K562 (cell line): ENCODE data around the gene SLC9B2. TPM values are rescaled to one million over a fixed set of nuclear protein-coding genes. Genes with fewer than 3 reads are reported as not detected.

Source experiments
- DNMT1 ChIP-seq: fragments of 450-650 bp; IDR thresholded peaks from 2 replicates; pipeline ENCODE4 v1.6.1; 2016; ENCODE audit warnings: antibody characterized with exemption, mild to moderate bottlenecking
- HLTF ChIP-seq: fragments of 450-650 bp; IDR thresholded peaks from 2 replicates; pipeline ENCODE4 v1.6.1; 2016
- KDM2B ChIP-seq: fragments of 250-450 bp; sonication (Bioruptor Pico); IDR thresholded peaks from 2 replicates; pipeline ENCODE4 v1.8.0; 2021; ENCODE audit warnings: mild to moderate bottlenecking, moderate library complexity
- KDM5B ChIP-seq: fragments of 200-600 bp; sonication (generic); IDR thresholded peaks from 2 replicates; pipeline ENCODE4 v1.6.1; 2012; ENCODE audit warnings: low read depth, mild to moderate bottlenecking, moderate library complexity, low read length, control low read depth, inconsistent platforms; ENCODE audit not compliant: insufficient replicate concordance
- MEIS2 ChIP-seq: fragments of 450-650 bp; IDR thresholded peaks from 2 replicates; pipeline ENCODE4 v1.6.1; 2014; ENCODE audit warnings: mild to moderate bottlenecking; ENCODE audit not compliant: partially characterized antibody
- NR2F6 ChIP-seq: fragments of 450-650 bp; formaldehyde crosslinking; IDR thresholded peaks from 2 replicates; pipeline ENCODE4 v1.4.0; 2020; ENCODE audit warnings: mild to moderate bottlenecking
- RNF2 ChIP-seq: sonication (generic); IDR thresholded peaks from 2 replicates; pipeline ENCODE4 v1.6.1; 2016
- SMARCC2 ChIP-seq: fragments of 450-650 bp; IDR thresholded peaks from 2 replicates; pipeline ENCODE4 v1.6.1; 2017; ENCODE audit warnings: antibody characterized with exemption, moderate library complexity, mild to moderate bottlenecking, low read depth
- ZNF3 ChIP-seq: fragments of 250-450 bp; sonication (Bioruptor Pico); IDR thresholded peaks from 2 replicates; pipeline ENCODE4 v1.5.0; 2021; ENCODE audit warnings: mild to moderate bottlenecking, moderate library complexity
- polyA plus RNA-seq, 8 experiments: library from polyadenylated mRNA; depleted of rRNA in 4 of 8; stranded (reverse) in 5 of 8; unstranded in 3 of 8; fragments of >200 nt; fragmentation: Nextera tagmentation in 2 of 8; fragmentation: Illumina TruSeq in 1 of 8; extraction: Ambion mirVana in 2 of 8; extraction: Trizol in 1 of 8; gene quantifications; 2 replicates each; pipeline versions ENCODE4 v1.2.1 to v1.2.3, GENCODE V29; 2011 to 2014; ENCODE audit warnings: inconsistent platforms in 1 of 8, missing spikeins in 1 of 8
- total RNA-seq, 7 experiments: library from RNA; depleted of rRNA in 6 of 7; stranded (reverse); fragments of >200 nt in 6 of 7; fragmentation: Illumina TruSeq in 2 of 7; extraction: Trizol in 2 of 7; gene quantifications; 2 replicates each; pipeline versions ENCODE4 v1.2.1 to v1.2.3, GENCODE V29; 2011 to 2021; ENCODE audit warnings: low replicate concordance in 1 of 7
- TF ChIP-seq, protein P1 (sequence below): fragments of 150-350 bp; conservative IDR thresholded peaks from 2 replicates; pipeline ENCODE4 v1.6.1; 2014; ENCODE audit warnings: low read length

SLC9B2 gene
- total and polyA plus RNA-seq, 9 of the 15 experiments (the other 6 are each of a cell fraction or from before 2014, with no cell fraction given) = 6.6 to 14.6 (median 11.4) TPM

- TF ChIP-seq HLTF = no peak
- TF ChIP-seq, protein P1, sequence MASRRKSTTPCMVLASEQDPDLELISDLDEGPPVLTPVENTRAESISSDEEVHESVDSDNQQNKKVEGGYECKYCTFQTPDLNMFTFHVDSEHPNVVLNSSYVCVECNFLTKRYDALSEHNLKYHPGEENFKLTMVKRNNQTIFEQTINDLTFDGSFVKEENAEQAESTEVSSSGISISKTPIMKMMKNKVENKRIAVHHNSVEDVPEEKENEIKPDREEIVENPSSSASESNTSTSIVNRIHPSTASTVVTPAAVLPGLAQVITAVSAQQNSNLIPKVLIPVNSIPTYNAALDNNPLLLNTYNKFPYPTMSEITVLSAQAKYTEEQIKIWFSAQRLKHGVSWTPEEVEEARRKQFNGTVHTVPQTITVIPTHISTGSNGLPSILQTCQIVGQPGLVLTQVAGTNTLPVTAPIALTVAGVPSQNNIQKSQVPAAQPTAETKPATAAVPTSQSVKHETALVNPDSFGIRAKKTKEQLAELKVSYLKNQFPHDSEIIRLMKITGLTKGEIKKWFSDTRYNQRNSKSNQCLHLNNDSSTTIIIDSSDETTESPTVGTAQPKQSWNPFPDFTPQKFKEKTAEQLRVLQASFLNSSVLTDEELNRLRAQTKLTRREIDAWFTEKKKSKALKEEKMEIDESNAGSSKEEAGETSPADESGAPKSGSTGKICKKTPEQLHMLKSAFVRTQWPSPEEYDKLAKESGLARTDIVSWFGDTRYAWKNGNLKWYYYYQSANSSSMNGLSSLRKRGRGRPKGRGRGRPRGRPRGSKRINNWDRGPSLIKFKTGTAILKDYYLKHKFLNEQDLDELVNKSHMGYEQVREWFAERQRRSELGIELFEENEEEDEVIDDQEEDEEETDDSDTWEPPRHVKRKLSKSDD = no peak
- TF ChIP-seq NR2F6 = no peak
- no peak for TF ChIP-seq KDM2B (CRISPR knock-in tag)
- TF ChIP-seq DNMT1 = no peak
- TF ChIP-seq SMARCC2 = no peak
- TF ChIP-seq MEIS2 = no peak
- no peak for TF ChIP-seq RNF2
- TF ChIP-seq KDM5B = no peak
- TF ChIP-seq ZNF3 = no peak
Observed at GRCh38 chr4:103052145-103052544, 24.4 kb downstream of the SLC9B2 start (continued).
